ENCODE measurements around the gene ZYG11B. TPM values are rescaled to one million over a fixed set of nuclear protein-coding genes. Genes with fewer than 3 reads are reported as not detected.

Gene ZYG11B
- total RNA-seq, 2 donors from 2014 or later, result 38.6 to 65.5 TPM

DNA sequence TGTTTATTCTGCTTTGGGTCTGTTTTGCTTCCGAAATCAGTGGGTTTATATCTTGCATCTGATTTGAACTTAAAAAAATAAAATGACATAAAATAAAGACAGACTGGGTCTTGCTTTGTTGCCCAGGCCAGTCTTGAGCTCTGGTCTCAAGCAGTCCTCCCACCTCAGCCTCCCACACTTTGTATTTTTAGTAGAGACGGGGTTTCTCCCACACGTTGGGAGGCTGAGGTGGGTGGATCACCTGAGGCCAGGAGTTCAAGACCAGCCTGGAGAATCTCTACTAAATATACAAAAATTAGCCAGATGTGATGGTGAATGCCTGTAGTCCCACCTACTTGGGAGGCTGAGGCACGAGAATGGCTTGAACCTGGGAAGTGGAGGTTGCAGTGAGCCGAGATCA is 122.2 kb downstream of the ZYG11B start:
- no peak overlapping the region for H3K4me3 ChIP-seq
- intact Hi-C loops (cut with DNase I), result no loop called here
- H3K9me3 ChIP-seq, result no peaks in the 10 kb centered on the region
- no peaks in the 10 kb centered on the region for H3K27me3 ChIP-seq (replicated peaks; ENCODE audit: insufficient read depth)
- H3K27ac ChIP-seq, result no peak overlapping the region
- no peaks in the 10 kb centered on the region for H3K36me3 ChIP-seq
- no peak for DNase-seq (ENCODE audit: low spot score)
- WGBS, result 90% methylated on average over 5 of the region's 5 CpGs
- no peak for TF ChIP-seq POLR2AphosphoS5 (IDR thresholded peaks at IDR 0.05)
- TF ChIP-seq, protein P1, sequence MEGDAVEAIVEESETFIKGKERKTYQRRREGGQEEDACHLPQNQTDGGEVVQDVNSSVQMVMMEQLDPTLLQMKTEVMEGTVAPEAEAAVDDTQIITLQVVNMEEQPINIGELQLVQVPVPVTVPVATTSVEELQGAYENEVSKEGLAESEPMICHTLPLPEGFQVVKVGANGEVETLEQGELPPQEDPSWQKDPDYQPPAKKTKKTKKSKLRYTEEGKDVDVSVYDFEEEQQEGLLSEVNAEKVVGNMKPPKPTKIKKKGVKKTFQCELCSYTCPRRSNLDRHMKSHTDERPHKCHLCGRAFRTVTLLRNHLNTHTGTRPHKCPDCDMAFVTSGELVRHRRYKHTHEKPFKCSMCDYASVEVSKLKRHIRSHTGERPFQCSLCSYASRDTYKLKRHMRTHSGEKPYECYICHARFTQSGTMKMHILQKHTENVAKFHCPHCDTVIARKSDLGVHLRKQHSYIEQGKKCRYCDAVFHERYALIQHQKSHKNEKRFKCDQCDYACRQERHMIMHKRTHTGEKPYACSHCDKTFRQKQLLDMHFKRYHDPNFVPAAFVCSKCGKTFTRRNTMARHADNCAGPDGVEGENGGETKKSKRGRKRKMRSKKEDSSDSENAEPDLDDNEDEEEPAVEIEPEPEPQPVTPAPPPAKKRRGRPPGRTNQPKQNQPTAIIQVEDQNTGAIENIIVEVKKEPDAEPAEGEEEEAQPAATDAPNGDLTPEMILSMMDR (IDR thresholded peaks at IDR 0.05), result no peak
- no peak for TF ChIP-seq POLR2A (IDR thresholded peaks at IDR 0.05)
- no peaks in the 10 kb centered on the region for H3K4me1 ChIP-seq (replicated peaks)

DNA sequence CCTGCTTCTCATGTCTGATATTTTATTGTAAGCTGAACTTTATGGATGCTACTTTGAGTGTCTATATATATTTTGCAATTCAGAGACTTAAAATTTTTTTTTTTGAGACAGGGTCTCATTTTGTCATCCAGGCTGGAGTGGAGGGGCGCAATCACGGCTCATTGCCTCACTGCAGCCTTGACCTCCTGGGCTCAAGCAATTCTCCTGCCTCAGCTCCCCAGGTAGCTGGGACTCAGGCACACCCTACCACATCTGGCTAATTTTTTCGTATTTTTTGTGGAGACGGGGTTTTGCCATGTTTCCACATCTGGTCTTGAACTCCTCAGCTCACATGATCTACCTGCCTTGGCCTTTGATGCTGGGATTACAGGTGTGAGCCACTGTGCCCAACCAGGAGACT is 124.7 kb downstream of the ZYG11B start:
- no peaks in the 10 kb centered on the region for H3K9me3 ChIP-seq
- no peak overlapping the region for H3K4me3 ChIP-seq
- DNase-seq (ENCODE audit: low spot score), result no peak
- no peaks in the 10 kb centered on the region for H3K27me3 ChIP-seq (replicated peaks; ENCODE audit: insufficient read depth)
- H3K4me1 ChIP-seq (replicated peaks), result no peaks in the 10 kb centered on the region
- H3K27ac ChIP-seq, result no peak overlapping the region
- no peak for TF ChIP-seq POLR2AphosphoS5 (IDR thresholded peaks at IDR 0.05)
- no peak for TF ChIP-seq POLR2A (IDR thresholded peaks at IDR 0.05)
- TF ChIP-seq, protein P1 (IDR thresholded peaks at IDR 0.05), result no peak
- intact Hi-C loops (cut with DNase I), result no loop called here
- no peaks in the 10 kb centered on the region for H3K36me3 ChIP-seq
- WGBS, result 93% methylated on average over 4 of the region's 4 CpGs

GRCh38 chr1:52852854-52853253 is 126.6 kb downstream of the ZYG11B start:
- H3K27me3 ChIP-seq (replicated peaks; ENCODE audit: insufficient read depth), result no peaks in the 10 kb centered on the region
- H3K27ac ChIP-seq, result no peak overlapping the region
- no peak overlapping the region for H3K4me3 ChIP-seq
- no peak for DNase-seq (ENCODE audit: low spot score)
- intact Hi-C loops (cut with DNase I), result no loop called here
- 82% methylated on average over 2 of the region's 2 CpGs for WGBS
- H3K9me3 ChIP-seq, result no peaks in the 10 kb centered on the region
- no peaks in the 10 kb centered on the region for H3K4me1 ChIP-seq (replicated peaks)
- TF ChIP-seq POLR2AphosphoS5 (IDR thresholded peaks at IDR 0.05), result no peak
- TF ChIP-seq, protein P1 (IDR thresholded peaks at IDR 0.05), result no peak
- no peak for TF ChIP-seq POLR2A (IDR thresholded peaks at IDR 0.05)
- H3K36me3 ChIP-seq, result no peaks in the 10 kb centered on the region

DNA sequence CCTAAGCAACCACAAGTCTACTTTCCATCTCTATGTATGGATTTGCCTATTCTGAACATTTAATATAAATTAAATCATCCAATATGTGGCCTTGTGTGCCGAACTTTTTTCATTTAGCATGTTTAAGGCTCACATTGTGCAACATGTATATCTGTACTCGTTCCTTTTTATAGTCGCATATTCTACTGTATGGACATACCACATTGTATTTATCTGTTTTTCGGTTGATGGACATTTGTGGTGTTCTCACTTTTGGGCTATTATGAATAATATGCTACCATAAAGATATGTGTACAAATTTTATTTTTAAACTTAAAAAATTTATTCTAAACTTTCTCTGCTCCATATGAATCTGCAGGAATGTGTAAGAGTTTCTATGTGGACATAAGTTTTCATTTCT is 129.3 kb downstream of the ZYG11B start:
- TF ChIP-seq, protein P1 (IDR thresholded peaks at IDR 0.05), result no peak
- TF ChIP-seq POLR2AphosphoS5 (IDR thresholded peaks at IDR 0.05) (no peak), POLR2A (IDR thresholded peaks at IDR 0.05) (no peak)
- no peak for DNase-seq (ENCODE audit: low spot score)
- Histone ChIP-seq H3K9me3 (no peaks in the 10 kb centered on the region), H3K27ac (no peak overlapping the region), H3K4me1 (replicated peaks) (no peaks in the 10 kb centered on the region), H3K36me3 (no peaks in the 10 kb centered on the region), H3K4me3 (no peak overlapping the region), H3K27me3 (replicated peaks; ENCODE audit: insufficient read depth) (no peaks in the 10 kb centered on the region)
- WGBS, result 98% methylated on average over 4 of the region's 4 CpGs
- intact Hi-C loops (cut with DNase I), result no loop called here

- WGBS, result 91% methylated on average over 4 of the region's 4 CpGs
- H3K4me1 ChIP-seq (replicated peaks), result peaks cover 4% of the 10 kb centered on the region
- H3K4me3 ChIP-seq, result no peak overlapping the region
- H3K27me3 ChIP-seq (replicated peaks; ENCODE audit: insufficient read depth), result no peaks in the 10 kb centered on the region
- no peak overlapping the region for H3K27ac ChIP-seq
- intact Hi-C loops (cut with DNase I), result no loop called here
- TF ChIP-seq POLR2AphosphoS5 (IDR thresholded peaks at IDR 0.05), result no peak
- no peak for TF ChIP-seq POLR2A (IDR thresholded peaks at IDR 0.05)
- TF ChIP-seq, protein P1 (IDR thresholded peaks at IDR 0.05), result no peak
- H3K36me3 ChIP-seq, result no peaks in the 10 kb centered on the region
- no peaks in the 10 kb centered on the region for H3K9me3 ChIP-seq
- DNase-seq (ENCODE audit: low spot score), result no peak
Observed at GRCh38 chr1:52856026-52856425, 129.8 kb downstream of the ZYG11B start.
